GM21528 (cell line): Measurements from ENCODE around the gene WDR38.

Source experiments
- ATAC-seq: cut with Tn5 transposase; IDR thresholded peaks from one replicate; pipeline ENCODE4 v1.9.1; 2021; ENCODE audit warnings: mild to moderate bottlenecking, moderate library complexity; ENCODE audit not compliant: unreplicated experiment, low FRiP score

Gene WDR38

GRCh38 chr9:124852829-124853531 is at the start of gene WDR38:
Gene WDR38, plus strand, starts transcription at chr9:124853460. Its CDS starts 72 bp downstream, at chr9:124853532.
- ATAC-seq: peak; percentile 52

- ATAC-seq: no peak
These were observed 49.3 kb upstream of the WDR38 start for GRCh38 chr9:124803911-124804310.

- no peak for ATAC-seq
These were observed 48.1 kb upstream of the WDR38 start for GRCh38 chr9:124805186-124805585.

GRCh38 chr9:124808246-124808956 is 44.9 kb upstream of the WDR38 start:
- no peak for ATAC-seq

GRCh38 chr9:124809211-124809610 is 44.0 kb upstream of the WDR38 start:
- ATAC-seq: no peak

GRCh38 chr9:124809741-124810500 is 43.3 kb upstream of the WDR38 start:
- ATAC-seq: no peak

- no peak for ATAC-seq
These were observed 42.5 kb upstream of the WDR38 start for GRCh38 chr9:124810663-124811355.

GRCh38 chr9:124812441-124812876 is 40.8 kb upstream of the WDR38 start:
- ATAC-seq: no peak

- no peak for ATAC-seq
These were observed 40.2 kb upstream of the WDR38 start for GRCh38 chr9:124813041-124813440.

GRCh38 chr9:124813501-124814163 is 39.6 kb upstream of the WDR38 start:
- ATAC-seq: no peak

- no peak for ATAC-seq
These were observed 39.1 kb upstream of the WDR38 start for GRCh38 chr9:124814164-124814535.

GRCh38 chr9:124815601-124816000 is 37.7 kb upstream of the WDR38 start:
- ATAC-seq: no peak

- no peak for ATAC-seq
These were observed 34.6 kb upstream of the WDR38 start for GRCh38 chr9:124818431-124819281.

GRCh38 chr9:124820698-124821623 is 32.3 kb upstream of the WDR38 start:
- no peak for ATAC-seq

GRCh38 chr9:124828489-124829333 is 24.5 kb upstream of the WDR38 start:
- ATAC-seq: no peak

GRCh38 chr9:124829334-124829669 is 24.0 kb upstream of the WDR38 start:
- no peak for ATAC-seq

- ATAC-seq: no peak
These were observed 22.7 kb upstream of the WDR38 start for GRCh38 chr9:124830593-124830992.
